ENCODE measurements around the gene CYBA.

- TF ChIP-seq CTCF (conservative IDR thresholded peaks at IDR 0.05; ENCODE audit: low read length) (no peak), EZH2phosphoT487 (IDR thresholded peaks at IDR 0.05; ENCODE audit: borderline replicate concordance, low read depth, low read length) (no peak)
Measured at GRCh38 chr16:88673716-88674379, 23.0 kb upstream of the CYBA start.
